GM15510 (cell line): ENCODE data around the gene FBXL7.

ENCODE experiments used
- POLR2A ChIP-seq: IDR thresholded peaks from 3 replicates; pipeline ENCODE4 v1.6.1; 2011; ENCODE audit warnings: borderline replicate concordance; ENCODE audit not compliant: insufficient read length; ENCODE audit errors: extremely low read depth

FBXL7 gene

DNA sequence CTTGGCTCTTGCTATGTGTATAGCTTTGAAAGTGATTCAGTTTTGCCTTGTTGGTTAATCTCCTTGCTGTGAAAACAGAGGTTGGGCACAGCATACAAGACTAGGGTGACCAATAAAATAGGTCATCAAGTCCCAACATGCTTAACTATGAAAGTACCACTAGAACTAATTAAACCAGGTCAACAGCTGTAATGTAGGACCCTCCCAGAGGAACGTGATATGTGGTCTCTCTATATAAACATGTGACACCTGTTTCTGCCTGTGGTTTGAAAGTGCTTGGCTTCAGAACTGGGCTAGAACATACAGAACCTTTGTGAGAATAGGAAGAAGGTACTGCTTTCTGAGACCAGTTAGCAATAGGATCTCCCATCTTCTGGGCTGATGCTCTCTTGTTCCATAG lies 297.1 kb downstream of the FBXL7 start:
- no peak for TF ChIP-seq POLR2A

DNA sequence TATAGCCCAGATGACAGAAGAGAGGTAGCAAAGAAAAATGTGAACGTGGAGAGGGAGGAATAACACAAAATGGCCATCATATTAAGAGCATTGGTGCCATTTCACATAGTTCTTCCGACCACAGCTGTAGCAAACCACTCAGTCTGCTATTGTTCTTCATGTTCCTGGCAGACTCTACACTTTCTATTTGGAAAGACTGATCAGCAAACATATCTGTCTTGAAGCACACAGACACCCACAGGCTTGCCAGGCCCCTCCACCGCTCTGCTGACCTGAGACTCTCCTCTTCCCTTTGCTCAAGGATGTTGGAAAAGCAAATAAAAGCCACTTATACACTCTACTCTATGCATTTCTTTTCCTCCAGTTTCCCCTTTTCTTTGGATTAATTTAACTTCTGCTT lies 298.0 kb downstream of the FBXL7 start:
- no peak for TF ChIP-seq POLR2A

DNA sequence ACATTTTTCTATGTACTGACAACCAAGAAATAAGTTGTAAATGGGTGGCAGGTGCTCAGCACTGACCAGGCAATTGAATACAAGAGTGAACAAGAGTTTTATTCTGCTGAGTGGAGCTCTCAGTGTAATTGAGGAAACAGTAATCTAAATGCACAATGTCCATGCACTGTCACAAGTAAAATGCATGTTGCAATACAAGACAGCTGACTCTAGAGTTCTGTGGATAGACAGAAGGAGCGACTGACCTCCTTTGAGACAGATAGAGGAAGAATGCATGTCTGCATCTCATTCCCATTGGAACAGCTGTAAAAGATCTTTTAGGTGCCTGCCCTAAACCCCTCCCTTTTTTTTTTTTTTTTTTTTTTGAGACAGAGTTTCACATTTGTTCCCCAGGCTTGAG lies 299.0 kb downstream of the FBXL7 start:
- no peak for TF ChIP-seq POLR2A

DNA sequence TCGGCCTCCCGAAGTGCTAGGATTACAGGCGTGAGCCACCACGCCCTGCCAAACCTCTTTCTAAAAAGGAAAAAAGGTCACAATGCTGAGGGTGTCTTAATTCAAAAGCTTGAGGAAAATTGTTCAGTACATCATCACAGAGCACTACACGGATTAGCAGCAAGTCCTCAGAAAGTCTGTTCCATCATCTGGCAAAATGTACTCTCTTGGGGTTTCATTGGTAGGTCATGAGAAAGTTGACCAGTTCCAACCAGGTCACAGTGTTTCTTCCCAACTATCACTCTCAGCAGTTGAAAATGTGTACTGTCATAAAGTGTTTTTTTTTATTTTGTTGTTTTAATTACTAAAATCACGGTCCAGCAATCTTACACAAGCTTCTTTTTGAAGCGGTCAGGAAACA lies 299.6 kb downstream of the FBXL7 start:
- no peak for TF ChIP-seq POLR2A

DNA sequence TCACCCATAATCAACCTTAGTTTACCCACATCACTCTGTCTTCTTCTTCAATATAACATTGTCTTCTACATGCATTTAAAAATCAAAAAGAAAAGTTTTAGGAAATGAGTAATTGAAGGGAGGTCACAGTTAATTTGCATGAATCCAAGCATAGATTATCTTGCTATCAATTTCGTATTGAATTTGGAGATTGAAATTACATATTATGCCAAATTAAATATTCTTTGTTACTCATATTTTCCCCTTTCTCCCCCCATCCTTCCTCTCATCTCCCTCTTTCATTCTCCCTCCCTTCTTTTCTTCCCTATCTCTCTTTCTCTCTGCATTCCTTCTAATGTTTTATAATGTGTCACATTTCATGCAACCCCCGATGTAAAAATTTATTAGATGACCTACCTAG lies 303.3 kb downstream of the FBXL7 start:
- no peak for TF ChIP-seq POLR2A

DNA sequence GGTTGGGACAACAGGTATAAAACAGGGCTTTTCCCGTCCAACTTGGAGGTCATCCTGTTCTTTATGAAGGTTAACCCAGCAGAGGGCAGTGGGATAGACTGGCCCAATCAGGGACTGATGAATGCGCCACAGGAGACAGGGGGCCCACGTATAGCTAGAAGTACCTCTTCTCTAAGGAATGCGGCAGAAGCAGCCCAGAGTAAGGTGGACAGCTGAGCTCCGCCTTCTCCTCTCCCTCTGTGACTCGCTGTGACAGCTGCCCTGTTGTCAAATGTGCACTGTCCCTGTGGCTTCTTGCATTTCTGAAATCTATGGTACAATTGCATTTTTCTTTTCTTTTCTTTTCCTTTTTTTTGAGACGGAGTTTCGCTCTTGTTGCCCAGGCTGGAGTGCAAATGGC lies 306.6 kb downstream of the FBXL7 start:
- TF ChIP-seq POLR2A, result no peak

DNA sequence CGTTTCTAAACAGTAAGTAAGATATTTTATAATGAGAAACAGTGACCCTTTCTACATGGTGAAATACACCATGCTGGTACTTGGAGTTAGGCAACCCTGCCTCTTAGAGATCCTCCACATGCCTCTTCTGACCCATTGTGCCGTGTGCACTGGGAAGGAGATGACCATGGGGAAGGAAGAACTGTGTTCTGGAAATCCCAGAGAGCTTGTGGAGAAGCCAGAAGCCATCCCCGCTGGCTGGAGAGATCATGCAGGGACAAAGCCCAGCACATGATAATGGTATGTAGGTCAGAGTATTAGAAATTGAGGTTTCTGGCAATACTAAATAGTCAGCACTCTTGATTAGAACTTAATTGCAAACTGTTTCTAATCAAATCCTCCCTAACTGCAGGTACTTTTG lies 307.3 kb downstream of the FBXL7 start:
- TF ChIP-seq POLR2A, result no peak

DNA sequence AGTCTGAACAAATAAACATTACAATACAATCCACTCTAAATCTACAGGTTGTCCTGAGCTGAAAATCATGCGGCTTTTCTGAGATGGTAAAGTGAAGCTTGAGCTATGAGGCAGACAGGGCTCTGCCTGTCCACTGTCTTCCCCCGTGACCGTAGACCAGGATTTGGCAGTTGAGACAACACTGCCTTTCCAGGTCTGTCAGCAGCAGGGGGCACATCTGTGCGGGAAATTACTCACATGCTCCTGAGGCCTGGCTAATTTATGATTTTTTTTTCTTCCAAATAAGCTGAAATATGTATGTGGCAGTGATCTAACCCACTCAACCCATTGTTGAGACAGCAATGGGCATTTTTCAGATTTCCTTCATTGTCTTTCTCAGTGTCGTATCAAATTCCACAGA lies 307.9 kb downstream of the FBXL7 start:
- no peak for TF ChIP-seq POLR2A

DNA sequence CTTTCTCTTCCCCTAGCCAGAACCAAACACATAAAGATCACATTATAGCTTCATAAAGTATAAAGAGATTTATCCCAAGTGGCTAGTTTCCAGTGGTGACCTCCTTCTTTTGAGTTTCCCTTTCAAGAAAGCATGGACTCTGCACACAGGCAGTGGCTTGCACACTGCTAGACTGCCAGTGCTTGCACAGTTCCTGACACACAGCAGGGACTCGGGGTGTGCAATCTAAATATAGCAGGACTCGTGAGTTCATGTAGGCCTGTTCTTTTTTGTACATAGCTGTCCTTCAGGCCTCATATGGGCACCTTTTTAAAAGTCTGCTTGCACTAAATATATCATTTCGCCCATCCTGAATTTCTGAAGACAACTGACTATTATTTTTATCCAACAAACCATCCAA lies 308.6 kb downstream of the FBXL7 start:
- TF ChIP-seq POLR2A, result no peak

DNA sequence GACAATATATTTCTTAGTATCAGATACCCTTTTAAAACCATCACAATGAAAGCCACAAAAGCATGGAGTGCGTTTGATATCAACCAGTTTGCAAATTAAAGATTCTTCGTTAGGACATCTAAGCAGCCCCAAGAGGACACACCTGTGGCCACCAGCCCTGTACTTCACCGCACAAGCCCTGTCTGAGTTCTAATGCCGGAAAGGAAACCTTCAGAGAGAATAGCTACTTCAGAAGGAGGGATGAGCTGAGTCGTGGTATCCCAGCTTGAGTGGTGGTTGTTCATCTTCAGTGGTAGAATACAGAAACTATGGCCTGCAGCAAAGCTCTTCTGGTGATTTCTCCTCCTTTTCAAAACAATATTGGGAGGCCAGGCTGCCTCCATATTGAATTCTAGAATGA lies 319.6 kb downstream of the FBXL7 start:
- TF ChIP-seq POLR2A, result no peak

DNA sequence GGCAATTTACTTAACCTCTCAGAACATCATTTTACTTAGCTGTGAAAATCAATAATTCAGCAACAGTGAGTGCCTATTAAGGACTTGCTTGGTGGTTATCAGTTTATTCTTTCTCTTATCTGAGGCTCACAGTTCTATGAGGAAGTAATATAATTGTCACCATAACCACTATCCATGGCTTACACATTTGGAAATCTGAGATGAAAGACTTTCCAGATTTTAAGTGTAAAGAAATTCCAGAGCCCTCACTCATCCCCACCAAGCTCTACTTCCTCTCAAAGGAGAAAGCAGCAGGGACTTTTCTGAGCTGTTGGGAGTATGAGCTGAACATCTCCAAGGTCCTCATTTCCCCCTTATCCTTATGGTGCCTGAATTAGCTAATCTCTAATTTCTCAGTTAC lies 321.5 kb downstream of the FBXL7 start:
- no peak for TF ChIP-seq POLR2A

DNA sequence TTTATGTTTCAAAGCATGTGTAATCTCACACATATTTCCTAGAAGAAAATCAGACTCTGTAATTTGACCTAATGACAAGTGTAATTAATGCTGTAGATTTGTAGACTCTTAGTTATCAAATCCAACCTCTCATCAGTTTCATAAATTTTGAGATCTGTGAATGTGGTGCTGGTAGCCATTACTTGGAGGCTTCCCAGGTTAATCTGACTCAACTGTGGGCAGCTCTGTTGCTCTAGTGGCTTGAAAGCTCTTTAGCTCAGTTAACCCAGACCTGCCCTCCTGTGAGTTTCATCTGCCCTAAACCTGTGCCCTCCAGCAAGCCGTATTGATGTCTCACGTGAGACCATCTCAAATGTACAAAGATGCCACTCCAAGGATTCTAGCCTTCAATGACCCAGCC lies 323.4 kb downstream of the FBXL7 start:
- no peak for TF ChIP-seq POLR2A

DNA sequence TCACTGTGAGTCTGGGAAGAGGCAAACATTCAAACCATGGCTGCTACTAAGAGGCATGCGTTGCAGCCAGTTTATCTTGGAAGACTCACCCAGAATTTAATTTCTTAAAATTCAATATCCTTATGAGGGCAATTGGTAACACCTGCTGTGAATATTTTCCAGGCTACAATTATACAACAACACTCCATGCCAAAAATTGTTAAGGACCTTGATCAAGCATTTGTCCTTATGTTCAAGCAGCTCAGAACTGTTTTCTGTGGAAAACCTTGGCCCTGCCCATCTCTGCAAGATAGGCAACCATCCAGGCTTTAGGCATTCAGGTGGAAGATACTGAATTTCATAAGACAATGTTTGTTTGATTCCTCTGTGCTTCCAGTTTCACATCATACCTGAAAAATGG lies 327.8 kb downstream of the FBXL7 start:
- TF ChIP-seq POLR2A, result no peak

DNA sequence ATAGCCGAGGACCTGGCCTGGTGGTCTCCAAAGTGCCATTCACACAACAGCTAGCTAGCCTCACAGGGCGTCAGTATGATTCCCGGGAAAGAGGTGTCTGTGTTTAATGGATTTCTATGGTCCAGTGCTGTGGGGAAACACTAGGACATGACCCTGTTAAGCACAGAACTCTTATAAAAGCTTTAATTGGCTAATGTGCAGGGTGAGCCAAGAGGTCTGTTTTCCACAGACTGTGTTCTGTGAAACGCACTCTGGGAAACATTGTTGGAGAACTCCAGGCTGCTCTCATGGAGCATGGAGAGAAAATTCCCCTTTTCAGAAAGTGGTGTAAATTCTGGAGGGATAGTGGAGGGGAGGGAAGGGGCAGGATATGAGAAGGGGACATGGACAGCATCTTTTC lies 331.4 kb downstream of the FBXL7 start:
- TF ChIP-seq POLR2A, result no peak

DNA sequence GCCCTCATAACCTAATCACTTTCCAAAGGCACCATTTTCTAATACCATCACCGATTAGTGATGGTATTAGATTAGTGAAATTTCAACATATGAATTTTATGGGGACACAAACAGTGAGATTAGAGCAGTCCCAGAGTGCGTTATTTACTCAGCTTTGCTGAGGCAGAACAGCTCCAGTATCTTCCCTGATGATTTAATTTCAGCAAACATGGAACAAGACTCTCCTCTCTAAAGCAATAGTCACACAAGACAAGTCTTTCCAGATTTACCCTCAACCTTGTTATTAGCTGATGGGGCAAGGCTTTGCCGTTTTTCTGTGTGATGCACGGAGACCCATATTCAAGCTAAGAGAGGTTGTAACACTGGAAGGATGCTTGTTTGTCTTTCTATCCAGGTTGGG lies 333.4 kb downstream of the FBXL7 start:
- no peak for TF ChIP-seq POLR2A

DNA sequence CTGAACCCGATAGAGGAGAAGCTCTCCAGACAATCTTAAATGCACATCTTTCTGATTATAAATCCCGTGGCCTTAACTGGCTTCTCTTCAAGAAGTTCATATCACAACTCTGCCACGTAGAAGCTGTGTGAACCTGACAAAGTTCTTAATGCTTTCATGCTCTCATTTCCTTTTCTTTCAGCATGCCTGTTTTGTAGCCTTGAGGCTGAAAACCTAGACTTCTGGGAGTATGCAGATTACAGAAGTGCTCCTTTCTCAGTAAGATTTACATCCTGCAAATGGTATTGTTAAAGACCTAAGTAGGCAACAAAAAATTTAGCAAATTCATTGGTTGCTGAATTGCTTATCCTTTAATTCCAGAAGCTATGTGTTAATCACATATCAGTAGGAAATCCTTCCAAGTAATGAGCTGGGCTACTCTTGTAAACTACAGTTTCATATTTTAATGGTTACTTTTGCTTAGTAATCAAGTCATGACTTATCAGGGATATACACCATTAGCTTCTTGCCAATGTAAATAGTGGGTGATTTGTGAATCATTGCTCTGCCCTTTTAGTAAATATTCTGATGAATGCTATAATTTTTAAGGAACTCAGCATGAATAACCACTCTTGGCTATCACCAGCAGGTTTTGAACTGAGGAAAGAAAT lies 334.7 kb downstream of the FBXL7 start:
- TF ChIP-seq POLR2A, result no peak

DNA sequence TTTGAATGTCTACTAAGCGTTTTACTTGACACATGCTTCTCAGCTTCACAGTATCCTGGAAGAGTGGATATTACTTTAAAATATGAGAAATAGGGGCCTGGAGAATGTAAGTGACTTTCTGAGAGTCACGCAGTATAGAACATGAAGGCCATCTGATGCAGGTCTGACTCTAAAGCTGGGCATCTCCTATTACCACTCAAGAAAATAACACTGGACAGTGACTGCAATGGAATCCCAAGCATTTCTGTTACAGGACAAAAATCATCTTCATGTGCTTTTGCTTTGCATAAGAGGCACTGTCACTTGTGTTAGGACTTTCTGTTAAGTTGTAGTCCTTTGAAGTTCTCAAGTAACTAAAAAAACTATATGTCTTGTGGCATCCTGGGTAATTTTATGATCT lies 335.5 kb downstream of the FBXL7 start:
- TF ChIP-seq POLR2A, result no peak
